ENCODE results near the gene DCC. TPM values are rescaled to one million over a fixed set of nuclear protein-coding genes. Genes with fewer than 3 reads are reported as not detected.

The DCC gene
- total RNA-seq, 1 donor from 2014 or later = 14.7 TPM

GRCh38 chr18:52812834-52813233, 472.8 kb downstream of the DCC start:
- H3K9me3 Mint-ChIP-seq (ENCODE audit: unreplicated experiment) = peaks cover 4% of the 10 kb centered on the region
- TF ChIP-seq, protein P1, sequence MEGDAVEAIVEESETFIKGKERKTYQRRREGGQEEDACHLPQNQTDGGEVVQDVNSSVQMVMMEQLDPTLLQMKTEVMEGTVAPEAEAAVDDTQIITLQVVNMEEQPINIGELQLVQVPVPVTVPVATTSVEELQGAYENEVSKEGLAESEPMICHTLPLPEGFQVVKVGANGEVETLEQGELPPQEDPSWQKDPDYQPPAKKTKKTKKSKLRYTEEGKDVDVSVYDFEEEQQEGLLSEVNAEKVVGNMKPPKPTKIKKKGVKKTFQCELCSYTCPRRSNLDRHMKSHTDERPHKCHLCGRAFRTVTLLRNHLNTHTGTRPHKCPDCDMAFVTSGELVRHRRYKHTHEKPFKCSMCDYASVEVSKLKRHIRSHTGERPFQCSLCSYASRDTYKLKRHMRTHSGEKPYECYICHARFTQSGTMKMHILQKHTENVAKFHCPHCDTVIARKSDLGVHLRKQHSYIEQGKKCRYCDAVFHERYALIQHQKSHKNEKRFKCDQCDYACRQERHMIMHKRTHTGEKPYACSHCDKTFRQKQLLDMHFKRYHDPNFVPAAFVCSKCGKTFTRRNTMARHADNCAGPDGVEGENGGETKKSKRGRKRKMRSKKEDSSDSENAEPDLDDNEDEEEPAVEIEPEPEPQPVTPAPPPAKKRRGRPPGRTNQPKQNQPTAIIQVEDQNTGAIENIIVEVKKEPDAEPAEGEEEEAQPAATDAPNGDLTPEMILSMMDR (IDR thresholded peaks at IDR 0.05; ENCODE audit: unreplicated experiment) = no peak
- no peaks in the 10 kb centered on the region for H3K4me1 Mint-ChIP-seq (ENCODE audit: unreplicated experiment)
- no peak for DNase-seq (ENCODE audit: low spot score)
- H3K27me3 Mint-ChIP-seq (ENCODE audit: unreplicated experiment) = no peaks in the 10 kb centered on the region
- H3K27ac Mint-ChIP-seq (ENCODE audit: unreplicated experiment) = no peak overlapping the region
- H3K4me3 Mint-ChIP-seq (ENCODE audit: unreplicated experiment) = no peak overlapping the region
- no peaks in the 10 kb centered on the region for H3K36me3 Mint-ChIP-seq (ENCODE audit: low read depth, unreplicated experiment)

DNA sequence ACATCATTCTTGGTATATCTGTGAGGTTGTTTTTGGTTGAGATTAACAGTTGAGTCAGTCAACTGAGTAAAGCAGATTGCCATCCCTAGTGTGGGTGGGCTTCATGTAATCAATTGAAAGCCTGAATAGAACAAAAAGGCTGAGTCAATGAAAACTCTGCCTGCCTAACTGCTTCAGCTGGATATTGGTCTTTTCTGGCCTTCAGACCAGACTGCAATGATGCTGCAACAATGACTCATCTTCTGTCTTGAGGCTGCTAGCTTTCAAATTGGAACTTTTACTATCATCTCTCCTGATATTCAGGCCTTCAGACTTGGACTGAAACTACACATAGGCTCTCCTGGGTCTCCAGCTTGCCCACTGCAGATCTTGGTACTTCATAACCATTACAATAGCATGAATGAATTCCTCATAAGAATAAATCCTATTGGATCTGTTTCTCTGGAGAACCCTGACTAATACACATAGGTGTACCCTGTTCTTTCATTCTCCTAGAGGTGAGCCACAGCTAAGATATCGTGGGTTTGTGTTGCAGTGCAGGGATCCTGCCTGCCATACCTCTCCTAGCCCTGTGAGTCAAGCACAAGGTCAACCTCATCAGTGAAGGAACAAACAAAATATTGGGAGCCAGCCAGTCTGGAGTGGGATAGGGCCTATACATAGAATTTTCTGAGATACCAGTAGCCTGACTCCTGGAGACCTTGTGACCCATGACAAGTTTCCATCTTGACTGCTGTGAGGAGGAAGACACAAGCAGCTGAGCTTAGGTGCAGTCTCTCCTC, 473.8 kb downstream of the DCC start:
- Mint-ChIP-seq H3K4me3 (ENCODE audit: unreplicated experiment) (no peak overlapping the region), H3K27ac (ENCODE audit: unreplicated experiment) (no peak overlapping the region), H3K9me3 (ENCODE audit: unreplicated experiment) (peaks cover 4% of the 10 kb centered on the region), H3K36me3 (ENCODE audit: low read depth, unreplicated experiment) (no peaks in the 10 kb centered on the region), H3K4me1 (ENCODE audit: unreplicated experiment) (no peaks in the 10 kb centered on the region), H3K27me3 (ENCODE audit: unreplicated experiment) (no peaks in the 10 kb centered on the region)
- no peak for DNase-seq (ENCODE audit: low spot score)
- TF ChIP-seq, protein P1 (IDR thresholded peaks at IDR 0.05; ENCODE audit: unreplicated experiment) = no peak

DNA sequence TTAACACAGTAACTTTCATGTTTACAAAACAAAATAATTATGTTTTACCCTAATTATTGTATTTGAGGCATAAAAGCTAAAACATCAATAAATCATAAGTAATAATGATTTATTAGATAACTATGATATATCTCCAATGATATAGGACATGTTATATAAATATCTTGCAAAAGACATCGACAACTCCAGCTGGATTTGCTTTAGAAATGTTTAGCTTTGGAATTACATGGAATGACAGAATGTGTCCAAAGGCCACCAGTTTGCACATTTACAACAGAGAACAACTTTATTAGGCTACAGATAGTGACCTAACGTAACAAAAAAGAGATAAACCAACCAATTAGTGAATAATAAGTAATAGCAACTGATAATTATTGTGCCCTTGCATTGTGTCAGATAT, 475.7 kb downstream of the DCC start:
- Mint-ChIP-seq H3K27me3 (ENCODE audit: unreplicated experiment) (no peaks in the 10 kb centered on the region), H3K36me3 (ENCODE audit: low read depth, unreplicated experiment) (no peaks in the 10 kb centered on the region), H3K9me3 (ENCODE audit: unreplicated experiment) (peaks cover 4% of the 10 kb centered on the region), H3K27ac (ENCODE audit: unreplicated experiment) (no peak overlapping the region), H3K4me1 (ENCODE audit: unreplicated experiment) (no peaks in the 10 kb centered on the region), H3K4me3 (ENCODE audit: unreplicated experiment) (no peak overlapping the region)
- TF ChIP-seq, protein P1 (IDR thresholded peaks at IDR 0.05; ENCODE audit: unreplicated experiment) = no peak
- no peak for DNase-seq (ENCODE audit: low spot score)

- no peak overlapping the region for H3K27ac Mint-ChIP-seq (ENCODE audit: unreplicated experiment)
These were observed 476.1 kb downstream of the DCC start for GRCh38 chr18:52816121-52816520.

GRCh38 chr18:52822160-52822559, 482.2 kb downstream of the DCC start:
- Mint-ChIP-seq H3K27me3 (ENCODE audit: unreplicated experiment) (peaks cover 4% of the 10 kb centered on the region), H3K9me3 (ENCODE audit: unreplicated experiment) (no peaks in the 10 kb centered on the region), H3K4me3 (ENCODE audit: unreplicated experiment) (no peak overlapping the region), H3K36me3 (ENCODE audit: low read depth, unreplicated experiment) (no peaks in the 10 kb centered on the region), H3K27ac (ENCODE audit: unreplicated experiment) (no peak overlapping the region), H3K4me1 (ENCODE audit: unreplicated experiment) (no peaks in the 10 kb centered on the region)
- TF ChIP-seq, protein P1 (IDR thresholded peaks at IDR 0.05; ENCODE audit: unreplicated experiment) = no peak
- no peak for DNase-seq (ENCODE audit: low spot score)

More at GRCh38 chr18:52816121-52816520, 476.1 kb downstream of the DCC start:
- Mint-ChIP-seq H3K4me1 (ENCODE audit: unreplicated experiment) (no peaks in the 10 kb centered on the region), H3K9me3 (ENCODE audit: unreplicated experiment) (peaks cover 4% of the 10 kb centered on the region), H3K36me3 (ENCODE audit: low read depth, unreplicated experiment) (no peaks in the 10 kb centered on the region), H3K27me3 (ENCODE audit: unreplicated experiment) (no peaks in the 10 kb centered on the region), H3K4me3 (ENCODE audit: unreplicated experiment) (no peak overlapping the region)
- no peak for DNase-seq (ENCODE audit: low spot score)
- TF ChIP-seq, protein P1 (IDR thresholded peaks at IDR 0.05; ENCODE audit: unreplicated experiment) = no peak

All from endothelial cell (in vitro differentiated cells).